Esophagus muscularis mucosa (tissue), 4 donors: ENCODE measurements around the gene RHOBTB3.

Experiments
- EP300 ChIP-seq: sonication (generic); formaldehyde crosslinking; IDR thresholded peaks from one replicate; pipeline ENCODE4 v1.6.1; 2017; ENCODE audit warnings: antibody characterized with exemption
- POLR2A ChIP-seq: fragments of 450-650 bp; IDR thresholded peaks from one replicate; pipeline ENCODE4 v1.6.1; 2017; ENCODE audit warnings: antibody characterized with exemption, moderate library complexity, mild to moderate bottlenecking, low read depth
- POLR2AphosphoS5 ChIP-seq, 2 donors: sonication (generic); formaldehyde crosslinking; IDR thresholded peaks; one replicate each; pipeline ENCODE4 v1.6.1; 2017; ENCODE audit warnings: antibody characterized with exemption in 2 of 2
- TF ChIP-seq, protein P1 (sequence below), 3 experiments: fragments of 200-600 bp in 2 of 3; fragments of 450-650 bp in 1 of 3; sonication (generic) in 2 of 3; IDR thresholded peaks; one replicate each; pipeline ENCODE4 v1.5.1; 2017 to 2019; ENCODE audit warnings: antibody characterized with exemption in 3 of 3, mild to moderate bottlenecking in 2 of 3, moderate library complexity in 1 of 3

DNA sequence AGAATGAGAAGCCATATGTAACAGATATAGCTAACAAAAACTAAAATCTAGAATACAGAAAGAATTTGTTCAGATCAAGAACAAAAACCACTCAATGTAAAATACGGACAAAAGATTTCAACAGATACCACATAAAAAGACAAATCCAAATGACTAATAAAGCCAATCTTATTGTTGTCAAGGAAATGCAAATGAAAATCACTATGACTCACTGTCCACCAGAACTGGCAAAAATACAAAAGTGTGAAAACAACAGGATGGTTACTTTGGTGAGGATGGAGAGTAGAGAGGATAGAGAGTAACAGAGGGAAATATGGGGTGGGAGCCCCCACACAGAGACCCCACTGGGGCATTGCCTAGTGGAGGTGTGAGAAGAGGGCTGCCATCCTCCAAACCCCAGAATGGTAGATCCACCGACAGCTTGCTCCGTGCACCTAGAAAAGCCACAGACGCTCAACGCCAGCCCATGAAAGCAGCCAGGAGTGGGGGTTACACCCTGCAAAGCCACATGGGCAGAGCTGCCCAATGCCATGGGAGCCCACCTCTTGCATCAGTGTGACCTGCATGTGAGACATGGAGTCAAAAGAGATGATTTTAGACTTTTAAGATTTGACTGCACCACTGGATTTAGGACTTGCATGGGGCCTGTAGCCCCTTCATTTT is 15.2 kb upstream of the RHOBTB3 start:
- TF ChIP-seq, protein P1, sequence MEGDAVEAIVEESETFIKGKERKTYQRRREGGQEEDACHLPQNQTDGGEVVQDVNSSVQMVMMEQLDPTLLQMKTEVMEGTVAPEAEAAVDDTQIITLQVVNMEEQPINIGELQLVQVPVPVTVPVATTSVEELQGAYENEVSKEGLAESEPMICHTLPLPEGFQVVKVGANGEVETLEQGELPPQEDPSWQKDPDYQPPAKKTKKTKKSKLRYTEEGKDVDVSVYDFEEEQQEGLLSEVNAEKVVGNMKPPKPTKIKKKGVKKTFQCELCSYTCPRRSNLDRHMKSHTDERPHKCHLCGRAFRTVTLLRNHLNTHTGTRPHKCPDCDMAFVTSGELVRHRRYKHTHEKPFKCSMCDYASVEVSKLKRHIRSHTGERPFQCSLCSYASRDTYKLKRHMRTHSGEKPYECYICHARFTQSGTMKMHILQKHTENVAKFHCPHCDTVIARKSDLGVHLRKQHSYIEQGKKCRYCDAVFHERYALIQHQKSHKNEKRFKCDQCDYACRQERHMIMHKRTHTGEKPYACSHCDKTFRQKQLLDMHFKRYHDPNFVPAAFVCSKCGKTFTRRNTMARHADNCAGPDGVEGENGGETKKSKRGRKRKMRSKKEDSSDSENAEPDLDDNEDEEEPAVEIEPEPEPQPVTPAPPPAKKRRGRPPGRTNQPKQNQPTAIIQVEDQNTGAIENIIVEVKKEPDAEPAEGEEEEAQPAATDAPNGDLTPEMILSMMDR (IDR thresholded peaks at IDR 0.05), result no peak
- TF ChIP-seq EP300 (no peak), POLR2AphosphoS5 (IDR thresholded peaks at IDR 0.05) (no peak), POLR2A (no peak)
